NT2/D1 (cell line): Measurements from ENCODE around the gene TENM4.

Experiments used
- SUZ12 ChIP-seq: IDR thresholded peaks from 2 replicates; pipeline ENCODE4 v1.6.1; 2011; ENCODE audit not compliant: insufficient read length, insufficient read depth; ENCODE audit errors: extremely low read depth
- YY1 ChIP-seq: IDR thresholded peaks from 2 replicates; pipeline ENCODE4 v1.6.1; 2011; ENCODE audit not compliant: insufficient read length, insufficient read depth
- ZNF274 ChIP-seq: IDR thresholded peaks from 2 replicates; pipeline ENCODE4 v1.6.1; 2011; ENCODE audit warnings: mild to moderate bottlenecking, low read depth, low read length

DNA sequence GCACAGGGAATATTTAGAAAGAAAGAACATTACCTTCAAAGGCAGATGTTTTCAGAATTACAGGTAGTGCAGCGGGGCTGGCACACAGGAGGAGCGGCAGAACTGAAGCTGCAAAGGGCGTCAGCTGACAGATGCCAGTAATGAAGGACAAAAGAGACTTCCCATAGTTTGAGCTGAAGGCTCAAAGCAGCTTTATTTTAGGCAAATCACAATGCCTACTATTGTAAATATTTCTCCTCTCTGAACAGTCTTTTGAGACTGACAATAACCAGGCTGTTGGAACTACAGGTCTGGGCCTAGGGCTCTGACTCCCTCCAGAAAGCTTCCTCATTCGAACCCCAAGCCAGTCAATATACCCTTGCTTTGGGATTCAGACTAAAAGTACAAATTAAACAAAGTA, 609.3 kb downstream of the TENM4 start:
- no peak for TF ChIP-seq YY1
- TF ChIP-seq ZNF274, result no peak
- TF ChIP-seq SUZ12, result no peak
